Measurements from ENCODE around the gene CHCHD2. TPM values are rescaled to one million over a fixed set of nuclear protein-coding genes. Genes with fewer than 3 reads are reported as not detected.

Gene CHCHD2
- total and polyA plus RNA-seq, 9 of the 15 experiments (the other 6 are each of a cell fraction or from before 2014, with no cell fraction given) = 145 to 1,044 (median 648) TPM

- TF ChIP-seq ILF3 (IDR thresholded peaks at IDR 0.05; ENCODE audit: borderline replicate concordance) (no peak; the same call in 1 of the 2 replicates), MYNN (IDR thresholded peaks at IDR 0.05) (no peak), MYNN (CRISPR knock-in tag; IDR thresholded peaks at IDR 0.05) (no peak), TBP (optimal IDR thresholded peaks at IDR 0.05; ENCODE audit: low read depth, low read length) (peak; percentile 68), C11orf30 (IDR thresholded peaks at IDR 0.05; ENCODE audit: low read depth) (no peak), ATF1 (CRISPR knock-in tag; IDR thresholded peaks at IDR 0.05) (no peak), ATF1 (tag; IDR thresholded peaks at IDR 0.05) (peak; percentile 51), POLR2AphosphoS5 (IDR thresholded peaks at IDR 0.05; ENCODE audit: control insufficient read depth, insufficient read depth, low read depth, low read length) (peak; percentile 84), CC2D1A (IDR thresholded peaks at IDR 0.05) (no peak), ZNF384 (IDR thresholded peaks at IDR 0.05; ENCODE audit: low read depth, low read length) (no peak), KAT8 (IDR thresholded peaks at IDR 0.05; ENCODE audit: low read depth) (no peak), HDAC6 (IDR thresholded peaks at IDR 0.05; ENCODE audit: low read depth, low read length) (no peak), MEF2D (tag; conservative IDR thresholded peaks at IDR 0.05; ENCODE audit: low read depth) (no peak), MEIS2 (IDR thresholded peaks at IDR 0.05; ENCODE audit: partially characterized antibody) (peak; percentile 97)
- TF ChIP-seq, protein P1, sequence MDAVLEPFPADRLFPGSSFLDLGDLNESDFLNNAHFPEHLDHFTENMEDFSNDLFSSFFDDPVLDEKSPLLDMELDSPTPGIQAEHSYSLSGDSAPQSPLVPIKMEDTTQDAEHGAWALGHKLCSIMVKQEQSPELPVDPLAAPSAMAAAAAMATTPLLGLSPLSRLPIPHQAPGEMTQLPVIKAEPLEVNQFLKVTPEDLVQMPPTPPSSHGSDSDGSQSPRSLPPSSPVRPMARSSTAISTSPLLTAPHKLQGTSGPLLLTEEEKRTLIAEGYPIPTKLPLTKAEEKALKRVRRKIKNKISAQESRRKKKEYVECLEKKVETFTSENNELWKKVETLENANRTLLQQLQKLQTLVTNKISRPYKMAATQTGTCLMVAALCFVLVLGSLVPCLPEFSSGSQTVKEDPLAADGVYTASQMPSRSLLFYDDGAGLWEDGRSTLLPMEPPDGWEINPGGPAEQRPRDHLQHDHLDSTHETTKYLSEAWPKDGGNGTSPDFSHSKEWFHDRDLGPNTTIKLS (IDR thresholded peaks at IDR 0.05; ENCODE audit: borderline replicate concordance, low read depth) = peak; percentile 54; the same call in 1 of the 2 replicates
- TF ChIP-seq, protein P2, sequence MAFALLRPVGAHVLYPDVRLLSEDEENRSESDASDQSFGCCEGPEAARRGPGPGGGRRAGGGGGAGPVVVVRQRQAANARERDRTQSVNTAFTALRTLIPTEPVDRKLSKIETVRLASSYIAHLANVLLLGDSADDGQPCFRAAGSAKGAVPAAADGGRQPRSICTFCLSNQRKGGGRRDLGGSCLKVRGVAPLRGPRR (CRISPR knock-in tag; IDR thresholded peaks at IDR 0.05) = no peak
- TF ChIP-seq, protein P3, sequence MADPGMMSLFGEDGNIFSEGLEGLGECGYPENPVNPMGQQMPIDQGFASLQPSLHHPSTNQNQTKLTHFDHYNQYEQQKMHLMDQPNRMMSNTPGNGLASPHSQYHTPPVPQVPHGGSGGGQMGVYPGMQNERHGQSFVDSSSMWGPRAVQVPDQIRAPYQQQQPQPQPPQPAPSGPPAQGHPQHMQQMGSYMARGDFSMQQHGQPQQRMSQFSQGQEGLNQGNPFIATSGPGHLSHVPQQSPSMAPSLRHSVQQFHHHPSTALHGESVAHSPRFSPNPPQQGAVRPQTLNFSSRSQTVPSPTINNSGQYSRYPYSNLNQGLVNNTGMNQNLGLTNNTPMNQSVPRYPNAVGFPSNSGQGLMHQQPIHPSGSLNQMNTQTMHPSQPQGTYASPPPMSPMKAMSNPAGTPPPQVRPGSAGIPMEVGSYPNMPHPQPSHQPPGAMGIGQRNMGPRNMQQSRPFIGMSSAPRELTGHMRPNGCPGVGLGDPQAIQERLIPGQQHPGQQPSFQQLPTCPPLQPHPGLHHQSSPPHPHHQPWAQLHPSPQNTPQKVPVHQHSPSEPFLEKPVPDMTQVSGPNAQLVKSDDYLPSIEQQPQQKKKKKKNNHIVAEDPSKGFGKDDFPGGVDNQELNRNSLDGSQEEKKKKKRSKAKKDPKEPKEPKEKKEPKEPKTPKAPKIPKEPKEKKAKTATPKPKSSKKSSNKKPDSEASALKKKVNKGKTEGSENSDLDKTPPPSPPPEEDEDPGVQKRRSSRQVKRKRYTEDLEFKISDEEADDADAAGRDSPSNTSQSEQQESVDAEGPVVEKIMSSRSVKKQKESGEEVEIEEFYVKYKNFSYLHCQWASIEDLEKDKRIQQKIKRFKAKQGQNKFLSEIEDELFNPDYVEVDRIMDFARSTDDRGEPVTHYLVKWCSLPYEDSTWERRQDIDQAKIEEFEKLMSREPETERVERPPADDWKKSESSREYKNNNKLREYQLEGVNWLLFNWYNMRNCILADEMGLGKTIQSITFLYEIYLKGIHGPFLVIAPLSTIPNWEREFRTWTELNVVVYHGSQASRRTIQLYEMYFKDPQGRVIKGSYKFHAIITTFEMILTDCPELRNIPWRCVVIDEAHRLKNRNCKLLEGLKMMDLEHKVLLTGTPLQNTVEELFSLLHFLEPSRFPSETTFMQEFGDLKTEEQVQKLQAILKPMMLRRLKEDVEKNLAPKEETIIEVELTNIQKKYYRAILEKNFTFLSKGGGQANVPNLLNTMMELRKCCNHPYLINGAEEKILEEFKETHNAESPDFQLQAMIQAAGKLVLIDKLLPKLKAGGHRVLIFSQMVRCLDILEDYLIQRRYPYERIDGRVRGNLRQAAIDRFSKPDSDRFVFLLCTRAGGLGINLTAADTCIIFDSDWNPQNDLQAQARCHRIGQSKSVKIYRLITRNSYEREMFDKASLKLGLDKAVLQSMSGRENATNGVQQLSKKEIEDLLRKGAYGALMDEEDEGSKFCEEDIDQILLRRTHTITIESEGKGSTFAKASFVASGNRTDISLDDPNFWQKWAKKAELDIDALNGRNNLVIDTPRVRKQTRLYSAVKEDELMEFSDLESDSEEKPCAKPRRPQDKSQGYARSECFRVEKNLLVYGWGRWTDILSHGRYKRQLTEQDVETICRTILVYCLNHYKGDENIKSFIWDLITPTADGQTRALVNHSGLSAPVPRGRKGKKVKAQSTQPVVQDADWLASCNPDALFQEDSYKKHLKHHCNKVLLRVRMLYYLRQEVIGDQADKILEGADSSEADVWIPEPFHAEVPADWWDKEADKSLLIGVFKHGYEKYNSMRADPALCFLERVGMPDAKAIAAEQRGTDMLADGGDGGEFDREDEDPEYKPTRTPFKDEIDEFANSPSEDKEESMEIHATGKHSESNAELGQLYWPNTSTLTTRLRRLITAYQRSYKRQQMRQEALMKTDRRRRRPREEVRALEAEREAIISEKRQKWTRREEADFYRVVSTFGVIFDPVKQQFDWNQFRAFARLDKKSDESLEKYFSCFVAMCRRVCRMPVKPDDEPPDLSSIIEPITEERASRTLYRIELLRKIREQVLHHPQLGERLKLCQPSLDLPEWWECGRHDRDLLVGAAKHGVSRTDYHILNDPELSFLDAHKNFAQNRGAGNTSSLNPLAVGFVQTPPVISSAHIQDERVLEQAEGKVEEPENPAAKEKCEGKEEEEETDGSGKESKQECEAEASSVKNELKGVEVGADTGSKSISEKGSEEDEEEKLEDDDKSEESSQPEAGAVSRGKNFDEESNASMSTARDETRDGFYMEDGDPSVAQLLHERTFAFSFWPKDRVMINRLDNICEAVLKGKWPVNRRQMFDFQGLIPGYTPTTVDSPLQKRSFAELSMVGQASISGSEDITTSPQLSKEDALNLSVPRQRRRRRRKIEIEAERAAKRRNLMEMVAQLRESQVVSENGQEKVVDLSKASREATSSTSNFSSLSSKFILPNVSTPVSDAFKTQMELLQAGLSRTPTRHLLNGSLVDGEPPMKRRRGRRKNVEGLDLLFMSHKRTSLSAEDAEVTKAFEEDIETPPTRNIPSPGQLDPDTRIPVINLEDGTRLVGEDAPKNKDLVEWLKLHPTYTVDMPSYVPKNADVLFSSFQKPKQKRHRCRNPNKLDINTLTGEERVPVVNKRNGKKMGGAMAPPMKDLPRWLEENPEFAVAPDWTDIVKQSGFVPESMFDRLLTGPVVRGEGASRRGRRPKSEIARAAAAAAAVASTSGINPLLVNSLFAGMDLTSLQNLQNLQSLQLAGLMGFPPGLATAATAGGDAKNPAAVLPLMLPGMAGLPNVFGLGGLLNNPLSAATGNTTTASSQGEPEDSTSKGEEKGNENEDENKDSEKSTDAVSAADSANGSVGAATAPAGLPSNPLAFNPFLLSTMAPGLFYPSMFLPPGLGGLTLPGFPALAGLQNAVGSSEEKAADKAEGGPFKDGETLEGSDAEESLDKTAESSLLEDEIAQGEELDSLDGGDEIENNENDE (IDR thresholded peaks at IDR 0.05; ENCODE audit: low read depth, low read length) = no peak
These were observed 42.2 kb downstream of the CHCHD2 start, which contains the start of gene SUMF2 (continued) for GRCh38 chr7:56063882-56064625.

All from K562 (cell line).